Esophagus muscularis mucosa (tissue), 4 donors: ENCODE data around the gene ACP5. TPM values are rescaled to one million over a fixed set of nuclear protein-coding genes. Genes with fewer than 3 reads are reported as not detected.
"Not testable (repeated sequence)": the region's sequence is repeated elsewhere in the genome, so short reads cannot be mapped to it uniquely, and the experiment has no call there.

Source experiments
- DNase-seq: peaks from one replicate; pipeline ENCODE4 v3.0.0-alpha.2; 2017; ENCODE audit errors: extremely low spot score
- H3K27ac ChIP-seq, 4 donors: fragments of 200-600 bp; sonication (generic); replicated peaks in 1 of 4; 1 replicate in 3 of 4; 2 replicates in 1 of 4; pipeline ENCODE4 v1.5.1; 2016 to 2019; ENCODE audit warnings: mild to moderate bottlenecking in 1 of 4
- H3K27me3 ChIP-seq, 4 donors: fragments of 200-600 bp; sonication (generic); one replicate each; pipeline versions ENCODE4 v1.5.1 to v1.6.0; 2016 to 2019
- H3K36me3 ChIP-seq, 4 donors: fragments of 200-600 bp; sonication (generic); one replicate each; pipeline ENCODE4 v1.5.1; 2016 to 2019
- H3K4me1 ChIP-seq, 4 donors: fragments of 200-600 bp; sonication (generic); one replicate each; pipeline ENCODE4 v1.5.1; 2016 to 2019
- H3K4me3 ChIP-seq, 4 donors: fragments of 200-600 bp; sonication (generic); 1 replicate in 2 of 4; 2 replicates in 2 of 4; pipeline ENCODE4 v1.5.1; 2016 to 2019; ENCODE audit warnings: mild to moderate bottlenecking in 4 of 4, moderate library complexity in 1 of 4
- H3K9me3 ChIP-seq, 4 donors: fragments of 200-600 bp; sonication (generic); 1 replicate in 3 of 4; 2 replicates in 1 of 4; pipeline ENCODE4 v1.5.1; 2016 to 2019
- EP300 ChIP-seq: sonication (generic); formaldehyde crosslinking; IDR thresholded peaks from one replicate; pipeline ENCODE4 v1.6.1; 2017; ENCODE audit warnings: antibody characterized with exemption
- POLR2A ChIP-seq: fragments of 450-650 bp; IDR thresholded peaks from one replicate; pipeline ENCODE4 v1.6.1; 2017; ENCODE audit warnings: antibody characterized with exemption, moderate library complexity, mild to moderate bottlenecking, low read depth
- POLR2AphosphoS5 ChIP-seq, 2 donors: sonication (generic); formaldehyde crosslinking; IDR thresholded peaks; one replicate each; pipeline ENCODE4 v1.6.1; 2017; ENCODE audit warnings: antibody characterized with exemption in 2 of 2
- WGBS: methylation state at CpG from one replicate; pipeline ENCODE4 v1.1.5; 2018; 5-methylcytosine and 5-hydroxymethylcytosine counted together
- intact Hi-C: fragments of 100-400 bp; cut with DNase I; formaldehyde crosslinking; loops from one replicate; pipeline ENCODE4 v1.15.1; 2023
- total RNA-seq, 4 donors: library from RNA; depleted of rRNA; stranded (reverse); fragments of >200 nt; gene quantifications; one replicate each; pipeline versions ENCODE4 v1.1.0 to v1.2.1, GENCODE V29; 2016
- TF ChIP-seq, protein P1 (sequence below), 3 experiments: fragments of 200-600 bp in 2 of 3; fragments of 450-650 bp in 1 of 3; sonication (generic) in 2 of 3; IDR thresholded peaks; one replicate each; pipeline ENCODE4 v1.5.1; 2017 to 2019; ENCODE audit warnings: antibody characterized with exemption in 3 of 3, mild to moderate bottlenecking in 2 of 3, moderate library complexity in 1 of 3

The ACP5 gene
- 10 to 100 TPM in 3 of 4 donors, 1 to 10 TPM in 1; 7.3 to 16.0 (median 13.3) TPM for total RNA-seq

DNA sequence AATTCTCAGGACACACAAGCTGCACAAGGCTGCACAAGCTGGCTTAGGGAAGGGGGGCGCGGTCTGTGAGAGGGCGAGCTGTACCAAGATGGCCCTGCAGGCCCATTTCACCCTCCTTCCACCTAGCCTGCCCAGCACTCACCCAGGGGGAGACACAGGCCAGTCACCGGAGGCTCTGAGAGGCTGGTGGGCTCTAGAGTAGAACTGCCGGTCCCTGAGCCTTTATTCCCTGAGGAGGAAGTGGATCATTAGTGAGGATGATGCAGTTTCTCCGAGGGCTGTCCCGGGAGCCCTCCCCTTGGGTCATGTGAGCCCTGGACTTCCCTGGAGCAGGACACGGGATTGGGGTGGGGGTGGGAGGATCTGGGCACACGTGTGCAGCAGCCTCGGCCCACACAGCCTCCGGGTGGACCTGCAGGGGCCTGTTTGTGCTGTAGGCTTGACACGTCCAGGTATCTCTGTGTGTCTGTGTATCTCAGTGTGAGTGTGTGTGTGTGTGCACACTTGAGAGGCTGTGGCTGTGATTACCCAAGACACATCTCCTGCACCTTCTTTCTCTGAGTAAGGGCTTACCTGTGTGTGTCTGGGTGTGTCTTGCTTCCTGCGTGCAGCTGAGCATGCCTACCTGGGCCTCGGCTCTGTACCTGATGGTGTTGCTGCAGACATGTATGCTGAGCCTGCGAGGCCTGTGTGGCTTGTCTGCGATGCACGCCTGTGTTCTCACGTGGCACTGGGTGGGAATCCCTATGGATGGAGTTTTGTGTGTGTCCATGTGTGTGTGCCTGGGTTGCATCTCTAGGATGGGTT is at the start of gene ACP5:
Gene ACP5, minus strand, starts transcription at position 195 of the 807 bp plus-strand sequence. CDS start 328 bp downstream, outside the sequence.
- 72% methylated on average over 9 of the region's 18 CpGs for WGBS

GRCh38 chr19:11626252-11626651 is 48.8 kb upstream of the ACP5 start:
- no peak overlapping the region for H3K27ac ChIP-seq
- H3K36me3 ChIP-seq, result peaks cover 0 to 6% (median 2%) of the 10 kb centered on the region in 4 donors
- H3K4me1 ChIP-seq, result peaks cover 6 to 21% (median 19%) of the 10 kb centered on the region in 4 donors
- no peak for DNase-seq
- H3K27me3 ChIP-seq, result no peaks in the 10 kb centered on the region
- H3K4me3 ChIP-seq, result no peak overlapping the region
- H3K9me3 ChIP-seq, result no peaks in the 10 kb centered on the region
- TF ChIP-seq POLR2AphosphoS5 (IDR thresholded peaks at IDR 0.05) (no peak), POLR2A (no peak), EP300 (no peak)
- TF ChIP-seq, protein P1, sequence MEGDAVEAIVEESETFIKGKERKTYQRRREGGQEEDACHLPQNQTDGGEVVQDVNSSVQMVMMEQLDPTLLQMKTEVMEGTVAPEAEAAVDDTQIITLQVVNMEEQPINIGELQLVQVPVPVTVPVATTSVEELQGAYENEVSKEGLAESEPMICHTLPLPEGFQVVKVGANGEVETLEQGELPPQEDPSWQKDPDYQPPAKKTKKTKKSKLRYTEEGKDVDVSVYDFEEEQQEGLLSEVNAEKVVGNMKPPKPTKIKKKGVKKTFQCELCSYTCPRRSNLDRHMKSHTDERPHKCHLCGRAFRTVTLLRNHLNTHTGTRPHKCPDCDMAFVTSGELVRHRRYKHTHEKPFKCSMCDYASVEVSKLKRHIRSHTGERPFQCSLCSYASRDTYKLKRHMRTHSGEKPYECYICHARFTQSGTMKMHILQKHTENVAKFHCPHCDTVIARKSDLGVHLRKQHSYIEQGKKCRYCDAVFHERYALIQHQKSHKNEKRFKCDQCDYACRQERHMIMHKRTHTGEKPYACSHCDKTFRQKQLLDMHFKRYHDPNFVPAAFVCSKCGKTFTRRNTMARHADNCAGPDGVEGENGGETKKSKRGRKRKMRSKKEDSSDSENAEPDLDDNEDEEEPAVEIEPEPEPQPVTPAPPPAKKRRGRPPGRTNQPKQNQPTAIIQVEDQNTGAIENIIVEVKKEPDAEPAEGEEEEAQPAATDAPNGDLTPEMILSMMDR (IDR thresholded peaks at IDR 0.05), result no peak
- 81% methylated on average over 15 of the region's 15 CpGs for WGBS
- intact Hi-C loops, result no loop called here

More for the DNA sequence above, at the start of gene ACP5:
- no peak for DNase-seq
- peaks cover 0 to 25% (median 9%) of the 10 kb centered on the region in 4 donors for H3K27me3 ChIP-seq
- no peaks in the 10 kb centered on the region for H3K36me3 ChIP-seq
- TF ChIP-seq POLR2A (no peak), EP300 (no peak)
- TF ChIP-seq, protein P1 (IDR thresholded peaks at IDR 0.05), result no peak
- H3K4me3 ChIP-seq, result peak within 1 kb of the TSS; percentile 39 to 51 (median 42)
- H3K9me3 ChIP-seq, result no peaks in the 10 kb centered on the region
- peaks cover 7 to 25% (median 15%) of the 10 kb centered on the region in 4 donors for H3K4me1 ChIP-seq
- H3K27ac ChIP-seq, result peak within 1 kb of the TSS in 2 of 4 donors; percentile 15 to 33
- intact Hi-C loops, result no loop called here

DNA sequence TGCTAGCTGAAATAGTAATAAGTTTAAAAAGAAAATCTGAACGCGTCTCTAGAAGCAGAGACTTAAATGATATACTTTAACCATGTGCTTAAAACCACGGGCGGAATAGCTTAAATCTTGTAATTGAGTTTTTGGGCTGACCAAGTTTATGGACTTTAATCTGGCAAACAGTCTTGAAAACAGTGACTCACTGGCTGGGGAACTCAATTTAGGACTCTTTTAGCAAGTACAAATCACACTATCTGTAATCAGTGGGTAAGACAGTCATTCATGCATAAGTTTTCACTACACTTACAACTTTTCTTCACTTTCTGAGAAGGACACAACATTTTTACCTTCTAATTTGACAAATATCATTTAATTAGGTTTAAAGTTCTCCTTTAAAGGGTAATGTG is 46.6 kb upstream of the ACP5 start:
- peaks cover 6 to 21% (median 19%) of the 10 kb centered on the region in 4 donors for H3K4me1 ChIP-seq
- DNase-seq, result no peak
- no peaks in the 10 kb centered on the region for H3K9me3 ChIP-seq
- TF ChIP-seq POLR2AphosphoS5 (IDR thresholded peaks at IDR 0.05) (no peak), POLR2A (no peak)
- peak overlapping the region; percentile 4 to 51 (median 48) for H3K4me3 ChIP-seq
- intact Hi-C loops, result no loop called here
- WGBS, result 59% methylated on average over 4 of the region's 4 CpGs
- H3K36me3 ChIP-seq, result peaks cover 0 to 28% (median 24%) of the 10 kb centered on the region in 4 donors
- no peaks in the 10 kb centered on the region for H3K27me3 ChIP-seq
- H3K27ac ChIP-seq, result peak overlapping the region in 1 of 4 donors; percentile 12

DNA sequence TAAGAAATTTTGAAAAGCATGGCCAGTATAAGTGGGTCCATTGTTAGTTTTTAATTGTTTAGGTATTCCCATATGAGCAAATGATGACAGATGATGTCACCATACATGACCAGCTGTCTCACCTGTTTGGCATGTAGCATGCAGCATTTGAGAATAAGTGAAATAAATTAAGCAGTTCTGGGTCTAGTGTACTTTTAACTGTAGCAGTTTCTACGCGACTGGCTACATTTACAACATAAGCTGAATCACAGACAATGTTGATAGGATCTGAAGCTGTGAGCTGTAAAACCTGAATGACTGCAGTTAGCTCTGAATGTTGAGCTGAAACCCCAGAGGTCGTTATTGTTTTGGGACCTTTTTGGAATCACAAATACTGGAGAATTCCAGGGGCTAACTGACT is 45.0 kb upstream of the ACP5 start:
- H3K9me3 ChIP-seq, H3K27ac ChIP-seq, H3K27me3 ChIP-seq, DNase-seq, intact Hi-C loops, H3K4me3 ChIP-seq: not testable (repeated sequence)
- Histone ChIP-seq H3K36me3 (peaks cover 5 to 43% (median 40%) of the 10 kb centered on the region in 4 donors), H3K4me1 (peaks cover 6 to 21% (median 19%) of the 10 kb centered on the region in 4 donors)
- WGBS, result 56% methylated on average over 3 of the region's 3 CpGs

GRCh38 chr19:11620553-11620952 is 43.1 kb upstream of the ACP5 start:
- intact Hi-C loops, result no loop called here
- no peak for TF ChIP-seq POLR2A
- WGBS, result 97% methylated on average over 4 of the region's 4 CpGs
- Histone ChIP-seq H3K27ac (no peak overlapping the region), H3K9me3 (peaks cover 0 to 17% (median 12%) of the 10 kb centered on the region in 4 donors), H3K4me1 (peaks cover 6 to 21% (median 19%) of the 10 kb centered on the region in 4 donors), H3K36me3 (peaks cover 22 to 62% (median 59%) of the 10 kb centered on the region in 4 donors), H3K27me3 (no peaks in the 10 kb centered on the region), H3K4me3 (no peak overlapping the region)
- DNase-seq, result no peak

DNA sequence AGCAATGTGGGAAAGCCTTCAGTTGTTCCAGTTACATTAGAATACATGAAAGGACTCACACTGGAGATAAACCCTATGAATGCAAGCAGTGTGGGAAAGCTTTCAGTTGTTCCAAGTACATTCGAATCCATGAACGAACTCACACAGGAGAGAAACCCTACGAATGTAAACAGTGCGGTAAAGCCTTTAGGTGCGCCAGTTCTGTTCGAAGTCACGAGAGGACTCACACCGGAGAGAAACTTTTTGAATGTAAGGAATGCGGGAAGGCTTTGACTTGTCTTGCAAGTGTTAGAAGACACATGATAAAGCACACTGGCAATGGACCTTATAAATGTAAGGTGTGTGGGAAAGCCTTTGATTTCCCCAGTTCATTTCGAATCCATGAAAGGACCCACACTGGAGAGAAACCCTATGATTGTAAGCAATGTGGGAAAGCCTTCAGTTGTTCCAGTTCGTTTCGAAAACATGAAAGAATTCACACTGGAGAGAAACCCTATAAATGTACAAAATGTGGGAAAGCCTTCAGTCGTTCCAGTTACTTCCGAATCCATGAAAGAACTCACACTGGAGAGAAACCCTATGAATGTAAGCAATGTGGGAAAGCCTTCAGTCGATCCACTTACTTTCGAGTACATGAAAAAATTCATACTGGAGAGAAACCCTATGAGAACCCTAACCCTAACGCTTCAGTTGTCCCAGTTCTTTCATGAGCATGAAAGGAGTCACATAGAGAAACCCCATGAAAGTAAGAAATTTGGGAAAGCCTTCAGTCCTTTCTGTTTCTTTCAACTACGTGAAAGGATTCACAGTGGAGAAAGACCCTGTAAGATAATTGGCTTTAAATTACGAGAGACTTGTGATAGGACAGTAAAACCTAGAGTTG is 40.0 kb upstream of the ACP5 start:
- Histone ChIP-seq H3K27me3 (no peaks in the 10 kb centered on the region), H3K36me3 (peaks cover 30 to 76% (median 69%) of the 10 kb centered on the region in 4 donors), H3K4me3 (no peak overlapping the region), H3K4me1 (no peaks in the 10 kb centered on the region), H3K27ac (no peak overlapping the region), H3K9me3 (peaks cover 0 to 17% (median 12%) of the 10 kb centered on the region in 4 donors)
- intact Hi-C loops, result no loop called here
- TF ChIP-seq POLR2A, result no peak
- TF ChIP-seq, protein P1 (IDR thresholded peaks at IDR 0.05), result no peak
- no peak for TF ChIP-seq POLR2AphosphoS5 (IDR thresholded peaks at IDR 0.05)
- no peak for TF ChIP-seq EP300
- WGBS, result 97% methylated on average over 19 of the region's 19 CpGs
- DNase-seq, result no peak
